Spleen (tissue), 13 donors: ENCODE measurements around the gene MFAP2. TPM values are rescaled to one million over a fixed set of nuclear protein-coding genes. Genes with fewer than 3 reads are reported as not detected.

Experiments used
- DNase-seq: peaks from one replicate; pipeline ENCODE4 v3.0.0-alpha.2; 2020
- H3K27ac ChIP-seq, 8 donors: fragments of 200-600 bp; sonication (generic) in 7 of 8; 1 replicate in 4 of 8; 2 replicates in 4 of 8; pipeline versions ENCODE4 v1.5.0 to v1.8.0; 2016 to 2021; ENCODE audit warnings: inconsistent platforms in 4 of 8, mild to moderate bottlenecking in 4 of 8, moderate library complexity in 1 of 8
- H3K27me3 ChIP-seq, 7 donors: fragments of 200-600 bp; sonication (generic) in 6 of 7; replicated peaks in 1 of 7; 1 replicate in 4 of 7; 2 replicates in 3 of 7; pipeline versions ENCODE4 v1.5.0 to v1.8.0; 2016 to 2021; ENCODE audit warnings: inconsistent platforms in 3 of 7, mild to moderate bottlenecking in 1 of 7
- H3K36me3 ChIP-seq, 6 donors: fragments of 200-600 bp; sonication (generic) in 5 of 6; 1 replicate in 4 of 6; 2 replicates in 2 of 6; pipeline versions ENCODE4 v1.5.0 to v1.8.0; 2016 to 2021; ENCODE audit warnings: inconsistent platforms in 2 of 6
- H3K4me1 ChIP-seq, 6 donors: fragments of 200-600 bp; sonication (generic) in 5 of 6; 1 replicate in 3 of 6; 2 replicates in 3 of 6; pipeline versions ENCODE4 v1.5.0 to v1.8.0; 2016 to 2021; ENCODE audit warnings: inconsistent platforms in 3 of 6
- H3K4me3 ChIP-seq, 8 donors: fragments of 200-600 bp; sonication (generic) in 7 of 8; 1 replicate in 4 of 8; 2 replicates in 4 of 8; pipeline versions ENCODE4 v1.5.0 to v1.8.0; 2016 to 2021; ENCODE audit warnings: inconsistent platforms in 4 of 8, mild to moderate bottlenecking in 4 of 8, moderate library complexity in 2 of 8
- H3K9me3 ChIP-seq, 8 donors: fragments of 200-600 bp; sonication (generic) in 7 of 8; 1 replicate in 4 of 8; 2 replicates in 4 of 8; pipeline versions ENCODE4 v1.5.0 to v1.8.0; 2016 to 2021; ENCODE audit warnings: inconsistent platforms in 4 of 8
- POLR2A ChIP-seq, 3 donors: fragments of 450-650 bp; IDR thresholded peaks; one replicate each; pipeline ENCODE4 v1.5.1; 2017; ENCODE audit warnings: antibody characterized with exemption in 3 of 3, mild to moderate bottlenecking in 1 of 3
- POLR2AphosphoS5 ChIP-seq, 3 donors: sonication (generic); formaldehyde crosslinking; IDR thresholded peaks; one replicate each; pipeline ENCODE4 v1.5.1; 2017; ENCODE audit warnings: antibody characterized with exemption in 3 of 3
- WGBS, 5 donors: extraction: QIAGEN DNeasy Blood & Tissue Kit in 3 of 5; methylation state at CpG; one replicate each; pipeline versions ENCODE4 v1.1.5 to v1.1.7; 2013 to 2018; 5-methylcytosine and 5-hydroxymethylcytosine counted together
- intact Hi-C: fragments of 100-400 bp; cut with DNase I; formaldehyde crosslinking; loops from one replicate; pipeline ENCODE4 v1.15.0; 2023; ENCODE audit warnings: low total_unique reads
- long read RNA-seq, 2 donors: transcript quantifications; one replicate each; lab custom pipeline, GENCODE V29; 2026
- polyA plus RNA-seq, 3 donors: library from polyadenylated mRNA; stranded (reverse); fragments of 200-250 nt; gene quantifications; one replicate each; pipeline ENCODE4 v1.2.1, GENCODE V29; 2013
- total RNA-seq, 7 donors: library from RNA; depleted of rRNA in 3 of 7; stranded (reverse); fragments of >200 nt in 3 of 7; fragmentation: NEBNext Ultra II Directional in 4 of 7; extraction: Animal tissue kit (Norgen Biotek cat#: 25700) in 4 of 7; gene quantifications; one replicate each; pipeline versions ENCODE4 v1.1.0 to v1.2.1, GENCODE V29; 2016 to 2021
- TF ChIP-seq, protein P1 (sequence below), 11 experiments: fragments of 200-600 bp in 7 of 11; fragments of 450-650 bp in 4 of 11; sonication (generic) in 4 of 11; IDR thresholded peaks in 8 of 11; conservative IDR thresholded peaks in 3 of 11; 1 replicate in 7 of 11; 2 replicates in 4 of 11; pipeline versions ENCODE4 v1.4.0 to v1.8.0; 2016 to 2021; ENCODE audit warnings: antibody characterized with exemption in 11 of 11, inconsistent platforms in 4 of 11, mild to moderate bottlenecking in 1 of 11
- donor health status: healthy with polysubstance abuse.
- donor health status: DM: no; HTN: no; CAD: no; lungs with moderate emphysema.
- donor health status: DM: no; HTN: no; CAD: no.
- donor health status: Bipolar disorder and iron deficiency.
- donor health status: healthy.
- donor health status: DM: no; HTN: no; CAD: no.
- donor health status: DM: yes; HTN: yes; CAD: no.

The MFAP2 gene, protein sequence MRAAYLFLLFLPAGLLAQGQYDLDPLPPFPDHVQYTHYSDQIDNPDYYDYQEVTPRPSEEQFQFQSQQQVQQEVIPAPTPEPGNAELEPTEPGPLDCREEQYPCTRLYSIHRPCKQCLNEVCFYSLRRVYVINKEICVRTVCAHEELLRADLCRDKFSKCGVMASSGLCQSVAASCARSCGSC
- total RNA-seq (1 to 10 TPM in 3 of 7 donors, under 1 TPM in 1, not detected in 3; 0.77 to 2.7 (median 1.5) TPM), polyA plus RNA-seq (1 to 10 TPM in 2 of 3 donors, under 1 TPM in 1; 0.87 to 3.9 (median 1.2) TPM)
- long read RNA-seq, donor 1, transcript MFAP2-202 (9 exons, 1,260 nt) = major isoform, 15 of 33 reads
- long read RNA-seq, donor 1, partial matches to known transcripts = 0 of 33 reads
- long read RNA-seq, donor 1, other reads (novel, unspliced or antisense) = 17 of 33 reads
- long read RNA-seq, donor 2, transcript MFAP2-202 (9 exons, 1,260 nt) = major isoform, 24 of 39 reads
- long read RNA-seq, donor 2, partial matches to known transcripts = 9 of 39 reads
- long read RNA-seq, donor 2, other reads (novel, unspliced or antisense) = 6 of 39 reads

DNA sequence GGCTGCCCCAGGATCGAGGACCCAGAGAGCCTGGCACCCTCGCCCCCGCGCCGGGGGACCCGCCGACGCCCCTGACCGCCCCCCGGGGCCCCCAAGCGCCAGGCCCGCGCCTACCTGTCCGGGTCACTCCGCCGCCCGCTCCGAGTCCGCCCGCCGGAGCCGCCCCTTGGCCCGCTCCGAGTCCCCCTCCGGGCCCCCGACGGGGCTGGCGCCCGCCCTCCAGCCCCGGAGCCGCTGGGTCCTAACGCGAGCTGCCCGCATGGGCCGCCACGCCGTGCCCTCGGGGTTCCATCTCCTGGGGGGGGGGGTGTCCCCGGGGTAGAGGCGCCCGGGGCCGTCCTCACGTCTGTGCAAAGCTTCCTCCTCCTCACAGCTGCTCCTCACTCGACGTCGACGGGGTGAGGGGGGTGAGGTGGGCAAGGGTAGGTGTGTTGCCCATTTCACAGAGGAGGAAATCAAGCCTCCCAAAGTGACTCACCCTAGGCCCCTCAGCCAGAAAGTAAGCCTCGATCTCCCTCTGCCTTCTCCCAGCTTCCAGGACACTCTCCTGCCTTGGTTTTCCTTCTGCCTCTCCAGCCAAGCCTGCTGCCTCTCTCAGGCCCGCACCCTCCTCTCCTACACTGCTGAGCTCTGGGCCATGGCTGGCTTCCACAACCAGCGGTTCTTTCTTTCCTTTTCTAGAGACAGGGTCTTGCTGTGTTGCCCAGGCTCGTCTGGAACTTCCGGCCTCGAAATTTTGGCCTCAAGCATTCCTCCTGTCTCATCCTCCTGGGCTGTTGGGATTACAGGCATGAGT lies at the start of gene MFAP2:
Gene MFAP2 (minus strand): TSS at position 148 of the 796 bp plus-strand sequence. CDS start 2,347 bp downstream, outside the sequence.
- peaks cover 0 to 14% (median 4%) of the 10 kb centered on the region in 6 donors for H3K36me3 ChIP-seq
- no peak for DNase-seq
- TF ChIP-seq, protein P1, sequence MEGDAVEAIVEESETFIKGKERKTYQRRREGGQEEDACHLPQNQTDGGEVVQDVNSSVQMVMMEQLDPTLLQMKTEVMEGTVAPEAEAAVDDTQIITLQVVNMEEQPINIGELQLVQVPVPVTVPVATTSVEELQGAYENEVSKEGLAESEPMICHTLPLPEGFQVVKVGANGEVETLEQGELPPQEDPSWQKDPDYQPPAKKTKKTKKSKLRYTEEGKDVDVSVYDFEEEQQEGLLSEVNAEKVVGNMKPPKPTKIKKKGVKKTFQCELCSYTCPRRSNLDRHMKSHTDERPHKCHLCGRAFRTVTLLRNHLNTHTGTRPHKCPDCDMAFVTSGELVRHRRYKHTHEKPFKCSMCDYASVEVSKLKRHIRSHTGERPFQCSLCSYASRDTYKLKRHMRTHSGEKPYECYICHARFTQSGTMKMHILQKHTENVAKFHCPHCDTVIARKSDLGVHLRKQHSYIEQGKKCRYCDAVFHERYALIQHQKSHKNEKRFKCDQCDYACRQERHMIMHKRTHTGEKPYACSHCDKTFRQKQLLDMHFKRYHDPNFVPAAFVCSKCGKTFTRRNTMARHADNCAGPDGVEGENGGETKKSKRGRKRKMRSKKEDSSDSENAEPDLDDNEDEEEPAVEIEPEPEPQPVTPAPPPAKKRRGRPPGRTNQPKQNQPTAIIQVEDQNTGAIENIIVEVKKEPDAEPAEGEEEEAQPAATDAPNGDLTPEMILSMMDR (IDR thresholded peaks at IDR 0.05 in 8 of 11, conservative IDR thresholded peaks at IDR 0.05 in 3 of 11) = no peak
- TF ChIP-seq POLR2A (IDR thresholded peaks at IDR 0.05) (no peak), POLR2AphosphoS5 (IDR thresholded peaks at IDR 0.05) (no peak)
- H3K9me3 ChIP-seq = no peaks in the 10 kb centered on the region
- H3K27me3 ChIP-seq = peaks cover 0 to 44% (median 19%) of the 10 kb centered on the region in 7 donors
- intact Hi-C loops = no loop called here
- 9 to 26% (median 12%) methylated on average over 16 to 53 of the region's 53 CpGs for WGBS, 5 donors
- H3K4me3 ChIP-seq = peak within 1 kb of the TSS in 5 of 8 donors; percentile 10 to 66 (median 35)
- H3K4me1 ChIP-seq = peaks cover 0 to 20% (median 13%) of the 10 kb centered on the region in 6 donors
- H3K27ac ChIP-seq = no peak within 1 kb of the TSS

DNA sequence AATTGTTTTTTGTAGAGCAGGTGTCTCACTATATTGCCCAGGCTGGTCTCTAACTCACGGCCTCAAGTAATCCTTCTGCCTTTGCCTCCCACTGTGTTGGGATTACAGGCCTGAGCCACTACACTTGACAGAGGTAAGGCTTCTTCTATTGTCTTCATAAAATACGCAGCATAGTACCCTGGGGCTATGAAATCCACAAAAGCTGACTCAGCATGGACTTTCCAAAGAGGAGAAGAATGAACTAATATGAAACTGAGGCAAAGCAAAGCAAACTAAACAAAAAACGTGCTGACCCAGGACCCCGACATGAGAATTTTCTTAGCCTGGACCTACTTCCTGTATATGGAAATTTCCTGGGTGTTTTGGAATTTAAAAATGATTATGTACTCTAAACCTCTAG lies 49.8 kb upstream of the MFAP2 start:
- peaks cover 6 to 98% (median 81%) of the 10 kb centered on the region in 6 donors for H3K36me3 ChIP-seq
- DNase-seq = no peak
- 76 to 86% (median 83%) methylated on average over 4 of the region's 4 CpGs for WGBS, 5 donors

DNA sequence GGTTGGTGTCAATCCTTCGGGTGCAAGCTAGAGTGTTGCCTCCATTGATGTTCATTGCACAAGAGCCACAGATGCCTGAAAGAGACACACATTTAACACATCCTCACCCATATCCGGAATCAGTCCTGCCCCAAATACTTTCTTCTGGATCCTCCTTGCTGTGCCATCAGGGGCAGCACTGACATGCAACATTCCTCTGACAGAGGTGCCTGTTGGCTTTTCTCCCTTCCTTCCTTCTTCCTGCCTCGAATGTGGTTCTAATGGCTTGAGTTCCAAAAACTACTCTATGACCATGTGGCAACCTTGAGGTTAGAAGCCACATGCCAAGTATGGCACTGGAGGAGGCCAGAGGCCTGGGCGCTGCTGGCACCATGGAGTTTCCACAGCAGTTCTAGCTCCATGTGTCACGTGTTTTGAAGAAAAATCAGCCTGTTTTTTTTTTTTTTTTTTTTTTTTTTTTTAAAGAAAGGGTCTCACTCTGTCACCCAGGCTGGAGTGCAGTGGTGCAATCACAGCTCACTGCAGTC lies 48.3 kb upstream of the MFAP2 start:
- intact Hi-C loops = no loop called here
- 71 to 86% (median 83%) methylated on average over 5 of the region's 5 CpGs for WGBS, 5 donors
- TF ChIP-seq POLR2A (IDR thresholded peaks at IDR 0.05) (no peak), POLR2AphosphoS5 (IDR thresholded peaks at IDR 0.05) (no peak)
- TF ChIP-seq, protein P1 (IDR thresholded peaks at IDR 0.05 in 8 of 11, conservative IDR thresholded peaks at IDR 0.05 in 3 of 11) = no peak
- H3K27ac ChIP-seq = no peak overlapping the region
- H3K4me1 ChIP-seq = peaks cover 0 to 22% (median 5%) of the 10 kb centered on the region in 6 donors
- no peaks in the 10 kb centered on the region for H3K9me3 ChIP-seq
- peaks cover 6 to 100% (median 88%) of the 10 kb centered on the region in 6 donors for H3K36me3 ChIP-seq
- H3K4me3 ChIP-seq = no peak overlapping the region
- H3K27me3 ChIP-seq = no peaks in the 10 kb centered on the region
- no peak for DNase-seq

More for the DNA sequence above, 49.8 kb upstream of the MFAP2 start:
- H3K9me3 ChIP-seq = no peaks in the 10 kb centered on the region
- H3K4me1 ChIP-seq = peaks cover 0 to 10% (median 2%) of the 10 kb centered on the region in 6 donors
- no peak overlapping the region for H3K27ac ChIP-seq
- TF ChIP-seq POLR2A (IDR thresholded peaks at IDR 0.05) (no peak), POLR2AphosphoS5 (IDR thresholded peaks at IDR 0.05) (no peak)
- TF ChIP-seq, protein P1 (IDR thresholded peaks at IDR 0.05 in 8 of 11, conservative IDR thresholded peaks at IDR 0.05 in 3 of 11) = no peak
- no peak overlapping the region for H3K4me3 ChIP-seq
- H3K27me3 ChIP-seq = no peaks in the 10 kb centered on the region
- intact Hi-C loops = no loop called here
